Measurements from ENCODE around the gene IQCB1. TPM values are rescaled to one million over a fixed set of nuclear protein-coding genes. Genes with fewer than 3 reads are reported as not detected.

The IQCB1 gene
- total and polyA plus RNA-seq, 9 of the 15 experiments (the other 6 are each of a cell fraction or from before 2014, with no cell fraction given) = 21.1 to 38.1 (median 27.5) TPM

DNA sequence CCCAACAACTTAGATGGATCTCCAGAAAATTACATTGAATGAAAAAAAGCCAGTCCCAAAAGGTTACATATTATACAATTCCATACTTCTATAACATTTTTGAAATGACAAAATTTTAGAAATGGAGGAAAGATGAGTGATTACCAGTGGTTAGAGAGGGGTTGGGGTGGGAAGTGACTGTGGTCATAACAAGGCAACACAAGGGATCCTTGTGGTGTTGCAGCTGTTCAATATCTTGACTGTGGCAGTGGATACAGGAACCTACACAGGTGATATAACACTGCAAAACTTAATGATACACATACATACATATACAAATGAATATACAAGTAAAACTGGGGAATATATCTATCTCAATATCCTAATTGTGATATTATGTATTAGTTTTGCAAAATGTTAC, 95.0 kb downstream of the IQCB1 start:
- H3K9ac ChIP-seq (ENCODE audit: insufficient read depth in 1 of 2, low read depth in 2 of 2, low read length in 2 of 2) = no peak overlapping the region
- intact Hi-C loops (cut with micrococcal nuclease) (no loop called here), in situ Hi-C loops (cut with MboI) (no loop called here)
- H3K36me3 ChIP-seq (ENCODE audit: control insufficient read depth, insufficient read depth, low read length) = no peaks in the 10 kb centered on the region
- FAIRE-seq (no peak), ATAC-seq (no peak), DNase-seq (ENCODE audit: extremely low read depth in 1 of 4, low spot score in 3 of 4) (no peak)
- ChIA-PET CTCF (ENCODE audit: low intra/inter-chr PET ratio) (no interaction called here), POLR2A (no interaction called here)
- no peak overlapping the region for H3K27ac ChIP-seq (ENCODE audit: extremely low read depth, low read depth, low read length)
- H3K9me1 ChIP-seq (ENCODE audit: control insufficient read depth, insufficient read depth, low read length) = no peaks in the 10 kb centered on the region
- no TSS peak for BruUV-seq (replicated peaks)
- peaks cover 23% of the 10 kb centered on the region for H3K79me2 ChIP-seq (ENCODE audit: control insufficient read depth, insufficient read depth, low read length)
- H4K20me1 ChIP-seq (replicated peaks; ENCODE audit: control insufficient read depth, insufficient read depth, low read length) = no peaks in the 10 kb centered on the region
- H3K4me3 ChIP-seq = no peak overlapping the region
- no peak overlapping the region for H3K4me2 ChIP-seq (ENCODE audit: insufficient read depth, low read length)
- TF ChIP-seq PURB (CRISPR knock-in tag; IDR thresholded peaks at IDR 0.05; ENCODE audit: low read depth) = no peak
- TF ChIP-seq NR2C2 (CRISPR knock-in tag; IDR thresholded peaks at IDR 0.05) = no peak
- no peak for TF ChIP-seq NR2C2 (tag; IDR thresholded peaks at IDR 0.05)
- TF ChIP-seq TBL1XR1 (IDR thresholded peaks at IDR 0.05; ENCODE audit: low read length in 2 of 2) = no peak
- no peak for TF ChIP-seq GABPA (tag; conservative IDR thresholded peaks at IDR 0.05; ENCODE audit: low read depth)
- TF ChIP-seq ZZZ3 (IDR thresholded peaks at IDR 0.05) = no peak
- H3K27me3 ChIP-seq (ENCODE audit: control insufficient read depth in 2 of 2, insufficient read depth in 2 of 2, low read length in 2 of 2) = no peaks in the 10 kb centered on the region
- H3K9me3 ChIP-seq (replicated peaks; ENCODE audit: control insufficient read depth, insufficient read depth, low read depth, low read length) = no peaks in the 10 kb centered on the region
- no peaks in the 10 kb centered on the region for H3K4me1 ChIP-seq (replicated peaks in 1 of 2; ENCODE audit: control insufficient read depth in 2 of 2, insufficient read depth in 2 of 2, low read length in 2 of 2)
- no peak overlapping the region for H2AFZ ChIP-seq (ENCODE audit: low read depth, low read length)

- H3K9me1 ChIP-seq (ENCODE audit: control insufficient read depth, insufficient read depth, low read length) = no peaks in the 10 kb centered on the region
- no peak overlapping the region for H3K9ac ChIP-seq (ENCODE audit: insufficient read depth in 1 of 2, low read depth in 2 of 2, low read length in 2 of 2)
- ChIA-PET CTCF (ENCODE audit: low intra/inter-chr PET ratio) (no interaction called here), POLR2A (no interaction called here)
- FAIRE-seq (no peak), DNase-seq (ENCODE audit: extremely low read depth in 1 of 4, low spot score in 3 of 4) (no peak), ATAC-seq (no peak)
- H4K20me1 ChIP-seq (replicated peaks; ENCODE audit: control insufficient read depth, insufficient read depth, low read length) = no peaks in the 10 kb centered on the region
- H3K27ac ChIP-seq (ENCODE audit: extremely low read depth, low read depth, low read length) = no peak overlapping the region
- no peaks in the 10 kb centered on the region for H3K4me1 ChIP-seq (replicated peaks in 1 of 2; ENCODE audit: control insufficient read depth in 2 of 2, insufficient read depth in 2 of 2, low read length in 2 of 2)
- intact Hi-C loops (cut with micrococcal nuclease) = no loop called here
- no TSS peak for BruUV-seq (replicated peaks)
- in situ Hi-C loops (cut with MboI) = no loop called here
- H3K4me2 ChIP-seq (ENCODE audit: insufficient read depth, low read length) = no peak overlapping the region
- H3K4me3 ChIP-seq = no peak overlapping the region
- H2AFZ ChIP-seq (ENCODE audit: low read depth, low read length) = no peak overlapping the region
- H3K36me3 ChIP-seq (ENCODE audit: control insufficient read depth, insufficient read depth, low read length) = no peaks in the 10 kb centered on the region
- H3K79me2 ChIP-seq (ENCODE audit: control insufficient read depth, insufficient read depth, low read length) = peaks cover 15% of the 10 kb centered on the region
- H3K27me3 ChIP-seq (ENCODE audit: control insufficient read depth in 2 of 2, insufficient read depth in 2 of 2, low read length in 2 of 2) = no peaks in the 10 kb centered on the region
- WGBS (ENCODE audit: insufficient coverage, low coverage, missing lambda C conversion rate) = 92% methylated on average over 4 of the region's 4 CpGs
- H3K9me3 ChIP-seq (replicated peaks; ENCODE audit: control insufficient read depth, insufficient read depth, low read depth, low read length) = no peaks in the 10 kb centered on the region
- TF ChIP-seq SIN3A (IDR thresholded peaks at IDR 0.05; ENCODE audit: borderline replicate concordance in 2 of 2, control insufficient read depth in 1 of 2, low read depth in 2 of 2, low read length in 2 of 2) (no peak), RNF2 (IDR thresholded peaks at IDR 0.05) (no peak), TGIF2 (CRISPR knock-in tag; IDR thresholded peaks at IDR 0.05) (no peak), AFF1 (IDR thresholded peaks at IDR 0.05; ENCODE audit: low read depth in 1 of 2, partially characterized antibody in 2 of 2) (no peak), LARP7 (IDR thresholded peaks at IDR 0.05) (no peak), SAFB2 (IDR thresholded peaks at IDR 0.05; ENCODE audit: borderline replicate concordance, low read depth, low read length, severe bottlenecking) (no peak)
- TF ChIP-seq, protein P1, sequence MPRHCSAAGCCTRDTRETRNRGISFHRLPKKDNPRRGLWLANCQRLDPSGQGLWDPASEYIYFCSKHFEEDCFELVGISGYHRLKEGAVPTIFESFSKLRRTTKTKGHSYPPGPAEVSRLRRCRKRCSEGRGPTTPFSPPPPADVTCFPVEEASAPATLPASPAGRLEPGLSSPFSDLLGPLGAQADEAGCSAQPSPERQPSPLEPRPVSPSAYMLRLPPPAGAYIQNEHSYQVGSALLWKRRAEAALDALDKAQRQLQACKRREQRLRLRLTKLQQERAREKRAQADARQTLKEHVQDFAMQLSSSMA (CRISPR knock-in tag; IDR thresholded peaks at IDR 0.05) = no peak
Observed at GRCh38 chr3:121737644-121738043, 97.2 kb downstream of the IQCB1 start.

All from K562 (cell line).